ENCODE results near the gene TMEM61.
"Not testable (repeated sequence)": the region's sequence is repeated elsewhere in the genome, so short reads cannot be mapped to it uniquely, and the experiment has no call there.

GRCh38 chr1:55024163-55024562 is 43.7 kb downstream of the TMEM61 start:
- TF ChIP-seq, protein P1, sequence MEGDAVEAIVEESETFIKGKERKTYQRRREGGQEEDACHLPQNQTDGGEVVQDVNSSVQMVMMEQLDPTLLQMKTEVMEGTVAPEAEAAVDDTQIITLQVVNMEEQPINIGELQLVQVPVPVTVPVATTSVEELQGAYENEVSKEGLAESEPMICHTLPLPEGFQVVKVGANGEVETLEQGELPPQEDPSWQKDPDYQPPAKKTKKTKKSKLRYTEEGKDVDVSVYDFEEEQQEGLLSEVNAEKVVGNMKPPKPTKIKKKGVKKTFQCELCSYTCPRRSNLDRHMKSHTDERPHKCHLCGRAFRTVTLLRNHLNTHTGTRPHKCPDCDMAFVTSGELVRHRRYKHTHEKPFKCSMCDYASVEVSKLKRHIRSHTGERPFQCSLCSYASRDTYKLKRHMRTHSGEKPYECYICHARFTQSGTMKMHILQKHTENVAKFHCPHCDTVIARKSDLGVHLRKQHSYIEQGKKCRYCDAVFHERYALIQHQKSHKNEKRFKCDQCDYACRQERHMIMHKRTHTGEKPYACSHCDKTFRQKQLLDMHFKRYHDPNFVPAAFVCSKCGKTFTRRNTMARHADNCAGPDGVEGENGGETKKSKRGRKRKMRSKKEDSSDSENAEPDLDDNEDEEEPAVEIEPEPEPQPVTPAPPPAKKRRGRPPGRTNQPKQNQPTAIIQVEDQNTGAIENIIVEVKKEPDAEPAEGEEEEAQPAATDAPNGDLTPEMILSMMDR (IDR thresholded peaks at IDR 0.05) = not testable (repeated sequence)
- not testable (repeated sequence) for TF ChIP-seq POLR2A (IDR thresholded peaks at IDR 0.05)
